WERI-Rb-1 (cell line): ENCODE measurements around the gene NFKB1.
"Not testable (repeated sequence)": the region's sequence is repeated elsewhere in the genome, so short reads cannot be mapped to it uniquely, and the experiment has no call there.

Experiments used
- DNase-seq: peaks from one replicate; pipeline ENCODE4 v3.0.0-alpha.2; 2020
- H3K27ac ChIP-seq: fragments of 250-450 bp; sonication (Bioruptor Pico); 2 replicates; pipeline ENCODE4 v1.5.1; 2020; ENCODE audit warnings: mild to moderate bottlenecking, moderate library complexity
- H3K27me3 ChIP-seq: fragments of 250-450 bp; sonication (Bioruptor Pico); 2 replicates; pipeline ENCODE4 v1.5.1; 2021; ENCODE audit warnings: mild to moderate bottlenecking, low read depth, moderate library complexity; ENCODE audit not compliant: insufficient read depth, severe bottlenecking
- H3K36me3 ChIP-seq: fragments of 250-450 bp; sonication (Bioruptor Pico); 2 replicates; pipeline ENCODE4 v1.5.1; 2020; ENCODE audit warnings: mild to moderate bottlenecking, moderate library complexity
- H3K4me3 ChIP-seq: 2 replicates; pipeline ENCODE4 v1.5.1; 2011; ENCODE audit warnings: low read depth, mild to moderate bottlenecking, control low read depth, low read length
- H3K9me3 ChIP-seq: fragments of 250-450 bp; sonication (Bioruptor Pico); 2 replicates; pipeline ENCODE4 v1.5.1; 2021; ENCODE audit warnings: mild to moderate bottlenecking, moderate library complexity; ENCODE audit not compliant: severe bottlenecking
- TF ChIP-seq, protein P1 (sequence below): IDR thresholded peaks from 2 replicates; pipeline ENCODE4 v1.5.1; 2011; ENCODE audit warnings: low read depth, mild to moderate bottlenecking, control low read depth, inconsistent platforms, low read length

The NFKB1 gene

DNA sequence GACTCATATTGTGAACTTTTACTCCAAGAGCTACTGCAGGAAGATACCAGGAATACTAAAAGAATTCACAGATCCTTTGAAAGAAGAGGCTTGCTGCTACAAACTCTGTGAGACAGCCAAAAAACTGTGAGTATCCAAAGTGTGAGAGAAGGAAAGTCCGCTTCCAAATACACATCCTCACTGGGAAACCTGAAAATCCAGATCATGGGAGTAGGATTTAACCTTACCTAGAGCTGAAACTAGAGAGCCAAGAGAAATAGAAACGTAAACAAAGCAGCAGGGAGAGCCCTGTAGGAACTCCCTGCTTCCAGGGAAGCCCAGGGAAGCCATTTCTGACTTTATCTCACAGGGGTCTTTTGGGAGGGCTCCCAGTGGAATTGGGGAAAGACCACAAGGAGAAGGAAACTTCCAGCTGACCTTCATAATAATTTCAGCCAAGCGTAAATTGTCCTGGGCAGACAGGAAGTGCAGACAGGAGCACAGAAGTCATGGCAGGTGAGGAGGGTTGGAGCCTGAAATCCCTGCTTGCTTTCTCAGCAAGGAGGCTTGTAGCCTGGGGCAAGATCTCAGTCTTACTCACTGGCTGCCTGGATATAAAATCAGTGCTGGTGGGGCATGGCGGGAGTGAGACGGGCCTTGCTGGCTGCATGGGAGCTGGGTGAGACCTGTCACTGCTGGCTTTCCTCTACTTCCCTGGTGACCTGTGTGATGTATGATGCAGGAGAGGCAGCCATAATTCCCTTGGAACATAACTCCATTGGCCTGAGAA, 26.2 kb upstream of the NFKB1 start:
- H3K9me3 ChIP-seq = peaks cover 8% of the 10 kb centered on the region
- DNase-seq = no peak
- H3K27me3 ChIP-seq = no peaks in the 10 kb centered on the region
- H3K4me3 ChIP-seq = no peak overlapping the region
- H3K36me3 ChIP-seq = no peaks in the 10 kb centered on the region
- H3K27ac ChIP-seq = no peak overlapping the region
- TF ChIP-seq, protein P1, sequence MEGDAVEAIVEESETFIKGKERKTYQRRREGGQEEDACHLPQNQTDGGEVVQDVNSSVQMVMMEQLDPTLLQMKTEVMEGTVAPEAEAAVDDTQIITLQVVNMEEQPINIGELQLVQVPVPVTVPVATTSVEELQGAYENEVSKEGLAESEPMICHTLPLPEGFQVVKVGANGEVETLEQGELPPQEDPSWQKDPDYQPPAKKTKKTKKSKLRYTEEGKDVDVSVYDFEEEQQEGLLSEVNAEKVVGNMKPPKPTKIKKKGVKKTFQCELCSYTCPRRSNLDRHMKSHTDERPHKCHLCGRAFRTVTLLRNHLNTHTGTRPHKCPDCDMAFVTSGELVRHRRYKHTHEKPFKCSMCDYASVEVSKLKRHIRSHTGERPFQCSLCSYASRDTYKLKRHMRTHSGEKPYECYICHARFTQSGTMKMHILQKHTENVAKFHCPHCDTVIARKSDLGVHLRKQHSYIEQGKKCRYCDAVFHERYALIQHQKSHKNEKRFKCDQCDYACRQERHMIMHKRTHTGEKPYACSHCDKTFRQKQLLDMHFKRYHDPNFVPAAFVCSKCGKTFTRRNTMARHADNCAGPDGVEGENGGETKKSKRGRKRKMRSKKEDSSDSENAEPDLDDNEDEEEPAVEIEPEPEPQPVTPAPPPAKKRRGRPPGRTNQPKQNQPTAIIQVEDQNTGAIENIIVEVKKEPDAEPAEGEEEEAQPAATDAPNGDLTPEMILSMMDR = no peak

DNA sequence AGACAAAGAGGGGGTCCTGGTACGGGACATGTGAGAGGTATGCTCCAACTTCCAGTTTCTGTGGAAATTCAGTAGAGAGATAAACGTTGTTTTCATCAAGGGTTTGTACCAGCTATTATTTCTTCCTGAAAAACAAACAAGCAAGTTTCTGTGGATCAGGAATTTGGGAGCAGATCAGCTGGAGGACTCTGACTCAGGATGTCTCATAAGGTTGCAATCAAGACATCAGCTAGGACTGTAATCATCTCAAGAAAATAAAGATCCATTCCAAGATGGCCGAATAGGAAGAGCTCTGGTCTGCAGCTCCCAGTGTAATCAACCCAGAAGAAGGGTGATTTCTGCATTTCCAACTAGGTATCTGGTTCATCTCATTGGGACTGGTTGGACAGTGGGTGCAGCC, 23.5 kb upstream of the NFKB1 start:
- Histone ChIP-seq H3K9me3 (peaks cover 8% of the 10 kb centered on the region), H3K27me3 (no peaks in the 10 kb centered on the region), H3K27ac (no peak overlapping the region), H3K4me3 (no peak overlapping the region), H3K36me3 (no peaks in the 10 kb centered on the region)
- TF ChIP-seq, protein P1 = no peak
- no peak for DNase-seq

DNA sequence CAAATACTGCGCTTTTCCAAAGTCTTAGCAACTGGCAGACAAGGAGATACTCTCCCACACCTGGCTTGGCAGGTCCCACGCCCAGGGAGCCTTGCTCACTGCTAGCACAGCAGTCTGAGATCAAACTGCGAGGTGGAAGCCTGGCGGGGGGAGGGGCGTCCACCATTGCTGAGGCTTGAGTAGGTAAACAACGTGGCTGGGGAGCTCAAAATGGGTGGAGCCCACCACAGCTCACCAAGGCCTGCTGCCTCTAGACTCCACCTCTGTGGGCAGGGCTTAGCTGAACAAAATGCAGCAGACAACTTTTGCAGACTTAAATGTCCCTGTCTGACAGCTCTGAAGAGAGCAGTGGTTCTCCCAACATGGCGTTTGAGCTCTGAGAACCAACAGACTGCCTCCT, 23.0 kb upstream of the NFKB1 start:
- TF ChIP-seq, protein P1 = no peak
- Histone ChIP-seq H3K27ac (no peak overlapping the region), H3K4me3 (no peak overlapping the region)

DNA sequence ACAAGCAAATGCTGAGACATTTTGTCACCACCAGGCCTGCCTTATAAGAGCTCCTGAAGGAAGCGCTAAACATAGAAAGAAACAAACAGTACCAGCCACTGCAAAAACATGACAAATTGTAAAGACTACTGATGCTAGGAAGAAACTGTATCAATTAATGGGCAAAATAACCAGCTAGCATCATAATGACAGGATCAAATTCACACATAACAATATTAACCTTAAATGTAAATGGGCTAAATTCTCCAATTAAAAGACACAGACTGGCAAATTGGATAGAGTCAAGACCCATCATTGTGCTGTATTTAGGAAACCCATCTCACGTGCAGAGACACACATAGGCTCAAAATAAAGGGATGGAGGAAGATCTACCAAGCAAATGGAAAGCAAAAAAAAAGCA, 21.3 kb upstream of the NFKB1 start:
- H3K36me3 ChIP-seq, H3K27ac ChIP-seq, H3K4me3 ChIP-seq, DNase-seq, H3K27me3 ChIP-seq: not testable (repeated sequence)
- peaks cover 12% of the 10 kb centered on the region for H3K9me3 ChIP-seq

More for the DNA sequence above, 23.0 kb upstream of the NFKB1 start:
- H3K9me3 ChIP-seq = peaks cover 10% of the 10 kb centered on the region
- H3K36me3 ChIP-seq = no peaks in the 10 kb centered on the region
- no peak for DNase-seq
- no peaks in the 10 kb centered on the region for H3K27me3 ChIP-seq

DNA sequence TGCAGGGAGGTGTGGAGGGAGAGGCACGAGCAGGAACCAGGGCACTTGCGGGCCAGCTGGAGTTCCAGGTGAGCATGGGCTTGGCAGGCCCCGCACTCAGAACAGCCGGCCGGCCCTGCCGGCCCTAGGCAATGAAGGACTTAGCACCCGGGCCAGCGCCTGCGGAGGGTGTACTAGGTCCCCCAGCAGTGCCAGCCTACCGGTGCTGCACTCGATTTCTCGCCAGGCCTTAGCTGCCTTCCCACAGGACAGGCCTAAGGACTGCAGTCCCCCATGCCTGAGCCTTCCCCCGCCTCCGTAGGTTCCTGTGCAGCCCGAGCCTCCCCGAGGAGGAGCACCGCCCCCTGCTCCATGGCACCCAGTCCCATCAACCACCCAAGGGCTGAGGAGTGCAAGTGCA, 18.0 kb upstream of the NFKB1 start:
- no peaks in the 10 kb centered on the region for H3K36me3 ChIP-seq
- peaks cover 12% of the 10 kb centered on the region for H3K9me3 ChIP-seq
- H3K27me3 ChIP-seq = no peaks in the 10 kb centered on the region
- no peak for DNase-seq
- TF ChIP-seq, protein P1 = no peak
- H3K4me3 ChIP-seq = no peak overlapping the region
- H3K27ac ChIP-seq = no peak overlapping the region

DNA sequence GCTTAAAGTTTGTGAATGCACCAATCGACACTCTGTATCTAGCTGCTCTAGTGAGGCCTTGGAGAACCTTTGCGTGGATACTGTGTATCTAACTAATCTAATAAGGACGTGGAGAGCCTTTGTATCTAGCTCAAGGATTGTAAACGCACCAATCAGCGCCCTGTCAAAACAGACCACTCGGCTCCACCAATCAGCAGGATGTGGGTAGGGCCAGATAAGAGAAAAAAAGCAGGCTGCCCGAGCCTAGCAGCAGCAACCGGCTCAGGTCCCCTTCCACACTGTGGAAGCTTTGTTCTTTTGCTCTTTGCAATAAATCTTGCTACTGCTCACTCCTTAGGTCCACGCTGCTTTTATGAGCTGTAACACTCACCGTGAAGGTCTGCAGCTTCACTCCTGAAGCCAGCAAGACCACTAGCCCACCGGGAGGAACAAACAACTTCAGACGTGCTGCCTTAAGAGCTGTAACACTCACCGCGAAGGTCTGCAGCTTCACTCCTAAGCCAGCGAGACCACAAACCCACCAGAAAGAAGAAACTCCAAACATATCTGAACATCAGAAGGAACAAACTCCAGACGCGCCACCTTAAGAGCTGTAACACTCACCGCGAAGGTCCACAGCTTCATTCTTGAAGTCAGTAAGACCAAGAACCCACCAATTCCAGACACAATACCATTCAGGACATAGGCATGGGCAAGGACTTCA, 17.0 kb upstream of the NFKB1 start:
- peaks cover 12% of the 10 kb centered on the region for H3K9me3 ChIP-seq
- not testable (repeated sequence) for DNase-seq, H3K27ac ChIP-seq, H3K27me3 ChIP-seq, H3K36me3 ChIP-seq, H3K4me3 ChIP-seq
